Activated B cell treated with CpG ODN at 0.5 μM for 24 hours (primary cell): ENCODE data around the gene ZBTB45. TPM values are rescaled to one million over a fixed set of nuclear protein-coding genes. Genes with fewer than 3 reads are reported as not detected.

Source experiments
- ATAC-seq: fragments of 200-7000 bp; cut with Tn5 transposase; one replicate; pipeline ENCODE4 v1.10.0; 2021; ENCODE audit warnings: low read depth, mild to moderate bottlenecking, moderate library complexity
- CTCF ChIA-PET: fragments of 350-600 bp; sonication (Branson Sonifier 250); formaldehyde crosslinking; loops from one replicate; lab custom pipeline; 2021; ENCODE audit warnings: antibody characterized with exemption; lab: Charles Lee
- POLR2A ChIA-PET: fragments of 350-600 bp; sonication (Branson Sonifier 250); formaldehyde crosslinking; loops from one replicate; lab custom pipeline; 2021; ENCODE audit warnings: antibody characterized with exemption; lab: Charles Lee
- DNase-seq: peaks from one replicate; pipeline ENCODE4 v3.0.0; 2022
- H3K27ac Mint-ChIP-seq: one replicate; pipeline ENCODE4 v1.8.0; 2020; ENCODE audit warnings: mixed read lengths
- H3K27me3 Mint-ChIP-seq: one replicate; pipeline ENCODE4 v1.8.0; 2021; ENCODE audit warnings: mixed read lengths
- H3K36me3 Mint-ChIP-seq: one replicate; pipeline ENCODE4 v1.8.0; 2021; ENCODE audit warnings: low read depth, mixed read lengths
- H3K4me1 Mint-ChIP-seq: one replicate; pipeline ENCODE4 v1.8.0; 2021; ENCODE audit warnings: mixed read lengths
- H3K4me3 Mint-ChIP-seq: one replicate; pipeline ENCODE4 v1.8.0; 2020; ENCODE audit warnings: mild to moderate bottlenecking, mixed read lengths
- H3K9me3 Mint-ChIP-seq: one replicate; pipeline ENCODE4 v1.8.0; 2020; ENCODE audit warnings: mixed read lengths
- CTCF ChIP-seq: fragments of 200-600 bp; IDR thresholded peaks from one replicate; pipeline ENCODE4 v1.8.0; 2022; ENCODE audit warnings: antibody characterized with exemption, mild to moderate bottlenecking
- intact Hi-C: fragments of 100-400 bp; cut with micrococcal nuclease; formaldehyde crosslinking; loops from one replicate; pipeline ENCODE4 v1.15.1; 2024
- total RNA-seq: library from RNA; stranded (reverse); gene quantifications from 2 replicates; pipeline ENCODE4 v1.2.3, GENCODE V29; 2022

The ZBTB45 gene
- total RNA-seq, 1 donor from 2014 or later = 20.2 TPM

GRCh38 chr19:58563034-58563573 lies 43.5 kb upstream of the ZBTB45 start:
- Mint-ChIP-seq H3K9me3 (no peaks in the 10 kb centered on the region), H3K4me1 (peaks cover 52% of the 10 kb centered on the region), H3K27ac (no peak overlapping the region), H3K27me3 (no peaks in the 10 kb centered on the region), H3K36me3 (peaks cover 12% of the 10 kb centered on the region), H3K4me3 (peak overlapping the region; percentile 80)
- ATAC-seq (peak; percentile 0), DNase-seq (peak; percentile 42)
- TF ChIP-seq CTCF = no peak
- CTCF ChIA-PET = interaction anchor here (2.0 kb wide), 1 partner anchor 43 kb away, joined by 6 read pairs; the partner anchor contains the start of gene ZBTB45
- intact Hi-C loops = loop anchor here (1.0 kb wide), 1 partner anchor 9 kb away; no protein-coding TSS in a partner anchor
- POLR2A ChIA-PET = interaction anchor here (0.6 to 5.8 kb wide), 10 partner anchors 8 to 1293 kb away, joined by 3 to 63 read pairs (median 5); partner anchors contain the start of genes CHMP2A, MZF1, TRIM28 and ZBTB45

- ATAC-seq = no peak
- ChIA-PET POLR2A (interaction anchor here (0.6 to 5.8 kb wide), 11 partner anchors 8 to 1292 kb away, joined by 3 to 63 read pairs (median 4); partner anchors contain the start of genes CHMP2A, MZF1, TRIM28 and ZBTB45), CTCF (interaction anchor here (2.0 kb wide), 1 partner anchor 43 kb away, joined by 6 read pairs; the partner anchor contains the start of gene ZBTB45)
- intact Hi-C loops = loop anchor here (1.0 kb wide), 1 partner anchor 10 kb away; no protein-coding TSS in a partner anchor
- peak; percentile 41 for DNase-seq
- no peak for TF ChIP-seq CTCF
- Mint-ChIP-seq H3K4me3 (peak overlapping the region; percentile 80), H3K27ac (no peak overlapping the region), H3K27me3 (no peaks in the 10 kb centered on the region), H3K36me3 (peaks cover 16% of the 10 kb centered on the region), H3K9me3 (no peaks in the 10 kb centered on the region), H3K4me1 (peaks cover 59% of the 10 kb centered on the region)
Measured at GRCh38 chr19:58562122-58563033, 42.8 kb upstream of the ZBTB45 start.

GRCh38 chr19:58561373-58562121 lies 41.9 kb upstream of the ZBTB45 start:
- Mint-ChIP-seq H3K27me3 (no peaks in the 10 kb centered on the region), H3K27ac (no peak overlapping the region), H3K4me3 (peak overlapping the region; percentile 80), H3K4me1 (peaks cover 67% of the 10 kb centered on the region), H3K9me3 (no peaks in the 10 kb centered on the region), H3K36me3 (peaks cover 21% of the 10 kb centered on the region)
- CTCF ChIA-PET = interaction anchor here (0.6 to 2.0 kb wide), 4 partner anchors 42 to 78 kb away, joined by 3 to 6 read pairs (median 4); partner anchors contain the start of gene ZBTB45
- TF ChIP-seq CTCF = no peak
- ATAC-seq = no peak
- no peak for DNase-seq
- intact Hi-C loops = no loop called here
- POLR2A ChIA-PET = interaction anchor here (1.0 to 5.8 kb wide), 7 partner anchors 7 to 42 kb away, joined by 3 to 63 read pairs (median 12); partner anchors contain the start of genes CHMP2A, MZF1, TRIM28 and ZBTB45

GRCh38 chr19:58560921-58561320 lies 41.3 kb upstream of the ZBTB45 start:
- H3K36me3 Mint-ChIP-seq = peaks cover 26% of the 10 kb centered on the region
- no peak for DNase-seq
- ChIA-PET CTCF (interaction anchor here (0.6 to 1.4 kb wide), 3 partner anchors 41 to 77 kb away, joined by 3 to 5 read pairs (median 4); partner anchors contain the start of gene ZBTB45), POLR2A (interaction anchor here (0.7 to 5.8 kb wide), 5 partner anchors 10 to 41 kb away, joined by 3 to 63 read pairs (median 14); partner anchors contain the start of genes MZF1, TRIM28 and ZBTB45)
- intact Hi-C loops = no loop called here
- no peaks in the 10 kb centered on the region for H3K27me3 Mint-ChIP-seq
- no peak for TF ChIP-seq CTCF
- peak overlapping the region; percentile 53 for H3K27ac Mint-ChIP-seq
- H3K4me3 Mint-ChIP-seq = no peak overlapping the region
- H3K4me1 Mint-ChIP-seq = peaks cover 67% of the 10 kb centered on the region
- no peak for ATAC-seq
- no peaks in the 10 kb centered on the region for H3K9me3 Mint-ChIP-seq
